ENCODE data around the gene HDAC4.

HDAC4 gene

GRCh38 chr2:239054921-239055320 lies 345.9 kb downstream of the HDAC4 start:
- Histone ChIP-seq H3K4me3 (replicated peaks; ENCODE audit: insufficient read depth, low read length) (no peak overlapping the region), H3K27me3 (ENCODE audit: insufficient read depth, poor library complexity, severe bottlenecking) (no peaks in the 10 kb centered on the region), H3K27ac (replicated peaks) (no peak overlapping the region)
- DNase-seq (ENCODE audit: low read depth in 1 of 2, low spot score in 1 of 2): no peak
- no peak for TF ChIP-seq REST (IDR thresholded peaks at IDR 0.05; ENCODE audit: insufficient replicate concordance, low read depth)
- TF ChIP-seq SPI1 (IDR thresholded peaks at IDR 0.05; ENCODE audit: borderline replicate concordance, low read depth): no peak
- TF ChIP-seq CTCF (IDR thresholded peaks at IDR 0.05; ENCODE audit: insufficient read depth, low read length): no peak
- no peak for TF ChIP-seq GABPA (IDR thresholded peaks at IDR 0.05; ENCODE audit: low read depth)
- TF ChIP-seq POLR2AphosphoS5 (IDR thresholded peaks at IDR 0.05; ENCODE audit: low read depth): no peak

- Histone ChIP-seq H3K27ac (replicated peaks) (no peak overlapping the region), H3K27me3 (ENCODE audit: insufficient read depth, poor library complexity, severe bottlenecking) (no peaks in the 10 kb centered on the region), H3K4me3 (replicated peaks; ENCODE audit: insufficient read depth, low read length) (no peak overlapping the region)
- no peak for DNase-seq (ENCODE audit: low read depth in 1 of 2, low spot score in 1 of 2)
- TF ChIP-seq CTCF (IDR thresholded peaks at IDR 0.05; ENCODE audit: insufficient read depth, low read length): no peak
- no peak for TF ChIP-seq SPI1 (IDR thresholded peaks at IDR 0.05; ENCODE audit: borderline replicate concordance, low read depth)
- no peak for TF ChIP-seq REST (IDR thresholded peaks at IDR 0.05; ENCODE audit: insufficient replicate concordance, low read depth)
- TF ChIP-seq GABPA (IDR thresholded peaks at IDR 0.05; ENCODE audit: low read depth): no peak
- TF ChIP-seq POLR2AphosphoS5 (IDR thresholded peaks at IDR 0.05; ENCODE audit: low read depth): no peak
Measured at GRCh38 chr2:239053801-239054503, 346.9 kb downstream of the HDAC4 start.

- no peak overlapping the region for H3K27ac ChIP-seq (replicated peaks)
- H3K4me3 ChIP-seq (replicated peaks; ENCODE audit: insufficient read depth, low read length): no peak overlapping the region
- H3K27me3 ChIP-seq (ENCODE audit: insufficient read depth, poor library complexity, severe bottlenecking): no peaks in the 10 kb centered on the region
- no peak for DNase-seq (ENCODE audit: low read depth in 1 of 2, low spot score in 1 of 2)
- TF ChIP-seq POLR2AphosphoS5 (IDR thresholded peaks at IDR 0.05; ENCODE audit: low read depth): no peak
- no peak for TF ChIP-seq SPI1 (IDR thresholded peaks at IDR 0.05; ENCODE audit: borderline replicate concordance, low read depth)
- no peak for TF ChIP-seq GABPA (IDR thresholded peaks at IDR 0.05; ENCODE audit: low read depth)
- TF ChIP-seq CTCF (IDR thresholded peaks at IDR 0.05; ENCODE audit: insufficient read depth, low read length): no peak
- TF ChIP-seq REST (IDR thresholded peaks at IDR 0.05; ENCODE audit: insufficient replicate concordance, low read depth): no peak
Measured at GRCh38 chr2:239052798-239053665, 347.8 kb downstream of the HDAC4 start.

All from HL-60 (cell line).